ENCODE data around the gene PPM1L. TPM values are rescaled to one million over a fixed set of nuclear protein-coding genes. Genes with fewer than 3 reads are reported as not detected.

PPM1L gene
- total RNA-seq, 1 experiment from 2014 or later, result 13.2 TPM

DNA sequence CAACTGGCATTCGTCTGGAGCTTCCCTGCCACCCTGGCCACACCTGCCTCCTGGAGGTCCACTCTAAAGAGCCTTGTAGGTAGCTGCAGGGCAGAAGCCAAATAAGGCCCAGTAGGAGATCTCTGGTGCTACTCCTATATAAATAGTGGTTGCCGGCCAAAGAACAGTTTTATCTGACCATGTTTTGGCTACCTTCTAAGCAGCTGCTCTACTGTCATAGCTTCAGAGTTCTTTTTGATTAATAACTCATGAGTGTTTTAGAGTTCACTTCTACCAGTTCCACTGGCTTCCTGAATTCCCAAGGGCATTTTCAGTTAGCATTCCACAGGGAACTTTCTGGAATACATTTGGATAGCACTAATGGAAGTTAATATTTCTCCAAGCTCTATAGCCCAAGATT, 194.5 kb downstream of the PPM1L start:
- no peak for ATAC-seq
- ChIA-PET RAD21 (ENCODE audit: low non-redundant PET in 1 of 2, low total read pairs in 2 of 2, uncharacterized antibody in 2 of 2, unreplicated experiment in 2 of 2) (no interaction called here), POLR2A (no interaction called here), CTCF (no interaction called here)
- Histone ChIP-seq H4K20me1 (ENCODE audit: insufficient read depth) (no peaks in the 10 kb centered on the region), H3K9ac (ENCODE audit: low read length) (no peak overlapping the region), H3K27me3 (ENCODE audit: insufficient read depth, low read length) (no peaks in the 10 kb centered on the region), H3K27ac (ENCODE audit: low read depth, low read length) (no peak overlapping the region), H3K4me3 (replicated peaks in 1 of 2; ENCODE audit: low read depth in 1 of 2, low read length in 2 of 2) (no peak overlapping the region), H2AFZ (ENCODE audit: low read depth, low read length, poor library complexity, severe bottlenecking) (no peak overlapping the region), H3K9me3 (ENCODE audit: control insufficient read depth in 1 of 2, insufficient read depth in 1 of 2, low read depth in 1 of 2, low read length in 2 of 2) (no peaks in the 10 kb centered on the region), H3K4me1 (ENCODE audit: control insufficient read depth in 1 of 2, insufficient read depth in 2 of 2, low read length in 2 of 2) (no peaks in the 10 kb centered on the region), H3K79me2 (ENCODE audit: insufficient read depth, low read length) (no peaks in the 10 kb centered on the region), H3K36me3 (ENCODE audit: control insufficient read depth in 1 of 2, insufficient read depth in 2 of 2, low read length in 2 of 2) (no peaks in the 10 kb centered on the region), H3K4me2 (ENCODE audit: low read length) (no peak overlapping the region), H3K9me2 (ENCODE audit: insufficient read depth) (peaks cover 4% of the 10 kb centered on the region; the same call in 1 of the 2 replicates)
- TF ChIP-seq SIN3A (IDR thresholded peaks at IDR 0.05; ENCODE audit: low read depth) (no peak), YY1 (IDR thresholded peaks at IDR 0.05; ENCODE audit: extremely low read depth, insufficient replicate concordance, low read depth, low read length) (no peak), POLR2AphosphoS5 (IDR thresholded peaks at IDR 0.05; ENCODE audit: low read depth, low read length) (no peak), CBX3 (IDR thresholded peaks at IDR 0.05; ENCODE audit: low read depth) (no peak), EGR1 (IDR thresholded peaks at IDR 0.05; ENCODE audit: low read depth) (no peak), RAD21 (IDR thresholded peaks at IDR 0.05; ENCODE audit: low read depth) (no peak), TCF7L2 (IDR thresholded peaks at IDR 0.05; ENCODE audit: borderline replicate concordance, extremely low read depth, insufficient read depth, insufficient read length) (no peak), CEBPB (IDR thresholded peaks at IDR 0.05; ENCODE audit: low read depth) (no peak), ELF1 (IDR thresholded peaks at IDR 0.05; ENCODE audit: borderline replicate concordance, low read depth) (no peak), FOSL1 (IDR thresholded peaks at IDR 0.05; ENCODE audit: low read depth) (no peak), SP1 (IDR thresholded peaks at IDR 0.05; ENCODE audit: low read depth) (no peak)
- TF ChIP-seq, protein P1, sequence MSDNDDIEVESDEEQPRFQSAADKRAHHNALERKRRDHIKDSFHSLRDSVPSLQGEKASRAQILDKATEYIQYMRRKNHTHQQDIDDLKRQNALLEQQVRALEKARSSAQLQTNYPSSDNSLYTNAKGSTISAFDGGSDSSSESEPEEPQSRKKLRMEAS (IDR thresholded peaks at IDR 0.05), result no peak
- TF ChIP-seq, protein P2, sequence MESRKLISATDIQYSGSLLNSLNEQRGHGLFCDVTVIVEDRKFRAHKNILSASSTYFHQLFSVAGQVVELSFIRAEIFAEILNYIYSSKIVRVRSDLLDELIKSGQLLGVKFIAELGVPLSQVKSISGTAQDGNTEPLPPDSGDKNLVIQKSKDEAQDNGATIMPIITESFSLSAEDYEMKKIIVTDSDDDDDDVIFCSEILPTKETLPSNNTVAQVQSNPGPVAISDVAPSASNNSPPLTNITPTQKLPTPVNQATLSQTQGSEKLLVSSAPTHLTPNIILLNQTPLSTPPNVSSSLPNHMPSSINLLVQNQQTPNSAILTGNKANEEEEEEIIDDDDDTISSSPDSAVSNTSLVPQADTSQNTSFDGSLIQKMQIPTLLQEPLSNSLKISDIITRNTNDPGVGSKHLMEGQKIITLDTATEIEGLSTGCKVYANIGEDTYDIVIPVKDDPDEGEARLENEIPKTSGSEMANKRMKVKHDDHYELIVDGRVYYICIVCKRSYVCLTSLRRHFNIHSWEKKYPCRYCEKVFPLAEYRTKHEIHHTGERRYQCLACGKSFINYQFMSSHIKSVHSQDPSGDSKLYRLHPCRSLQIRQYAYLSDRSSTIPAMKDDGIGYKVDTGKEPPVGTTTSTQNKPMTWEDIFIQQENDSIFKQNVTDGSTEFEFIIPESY (IDR thresholded peaks at IDR 0.05; ENCODE audit: extremely low read depth, insufficient replicate concordance, low read length), result no peak
- TF ChIP-seq, protein P3, sequence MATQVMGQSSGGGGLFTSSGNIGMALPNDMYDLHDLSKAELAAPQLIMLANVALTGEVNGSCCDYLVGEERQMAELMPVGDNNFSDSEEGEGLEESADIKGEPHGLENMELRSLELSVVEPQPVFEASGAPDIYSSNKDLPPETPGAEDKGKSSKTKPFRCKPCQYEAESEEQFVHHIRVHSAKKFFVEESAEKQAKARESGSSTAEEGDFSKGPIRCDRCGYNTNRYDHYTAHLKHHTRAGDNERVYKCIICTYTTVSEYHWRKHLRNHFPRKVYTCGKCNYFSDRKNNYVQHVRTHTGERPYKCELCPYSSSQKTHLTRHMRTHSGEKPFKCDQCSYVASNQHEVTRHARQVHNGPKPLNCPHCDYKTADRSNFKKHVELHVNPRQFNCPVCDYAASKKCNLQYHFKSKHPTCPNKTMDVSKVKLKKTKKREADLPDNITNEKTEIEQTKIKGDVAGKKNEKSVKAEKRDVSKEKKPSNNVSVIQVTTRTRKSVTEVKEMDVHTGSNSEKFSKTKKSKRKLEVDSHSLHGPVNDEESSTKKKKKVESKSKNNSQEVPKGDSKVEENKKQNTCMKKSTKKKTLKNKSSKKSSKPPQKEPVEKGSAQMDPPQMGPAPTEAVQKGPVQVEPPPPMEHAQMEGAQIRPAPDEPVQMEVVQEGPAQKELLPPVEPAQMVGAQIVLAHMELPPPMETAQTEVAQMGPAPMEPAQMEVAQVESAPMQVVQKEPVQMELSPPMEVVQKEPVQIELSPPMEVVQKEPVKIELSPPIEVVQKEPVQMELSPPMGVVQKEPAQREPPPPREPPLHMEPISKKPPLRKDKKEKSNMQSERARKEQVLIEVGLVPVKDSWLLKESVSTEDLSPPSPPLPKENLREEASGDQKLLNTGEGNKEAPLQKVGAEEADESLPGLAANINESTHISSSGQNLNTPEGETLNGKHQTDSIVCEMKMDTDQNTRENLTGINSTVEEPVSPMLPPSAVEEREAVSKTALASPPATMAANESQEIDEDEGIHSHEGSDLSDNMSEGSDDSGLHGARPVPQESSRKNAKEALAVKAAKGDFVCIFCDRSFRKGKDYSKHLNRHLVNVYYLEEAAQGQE (IDR thresholded peaks at IDR 0.05; ENCODE audit: low read depth), result no peak
- intact Hi-C loops (cut with micrococcal nuclease), result no loop called here
- no TSS peak for BruUV-seq (replicated peaks)
- DNase-seq (ENCODE audit: low read depth, low spot score), result no peak

Measured in HCT116 (cell line).